ENCODE data around the gene SPEG. TPM values are rescaled to one million over a fixed set of nuclear protein-coding genes. Genes with fewer than 3 reads are reported as not detected.

SPEG gene
- total RNA-seq, 2 experiments from 2014 or later = 15.3 to 17.7 TPM

DNA sequence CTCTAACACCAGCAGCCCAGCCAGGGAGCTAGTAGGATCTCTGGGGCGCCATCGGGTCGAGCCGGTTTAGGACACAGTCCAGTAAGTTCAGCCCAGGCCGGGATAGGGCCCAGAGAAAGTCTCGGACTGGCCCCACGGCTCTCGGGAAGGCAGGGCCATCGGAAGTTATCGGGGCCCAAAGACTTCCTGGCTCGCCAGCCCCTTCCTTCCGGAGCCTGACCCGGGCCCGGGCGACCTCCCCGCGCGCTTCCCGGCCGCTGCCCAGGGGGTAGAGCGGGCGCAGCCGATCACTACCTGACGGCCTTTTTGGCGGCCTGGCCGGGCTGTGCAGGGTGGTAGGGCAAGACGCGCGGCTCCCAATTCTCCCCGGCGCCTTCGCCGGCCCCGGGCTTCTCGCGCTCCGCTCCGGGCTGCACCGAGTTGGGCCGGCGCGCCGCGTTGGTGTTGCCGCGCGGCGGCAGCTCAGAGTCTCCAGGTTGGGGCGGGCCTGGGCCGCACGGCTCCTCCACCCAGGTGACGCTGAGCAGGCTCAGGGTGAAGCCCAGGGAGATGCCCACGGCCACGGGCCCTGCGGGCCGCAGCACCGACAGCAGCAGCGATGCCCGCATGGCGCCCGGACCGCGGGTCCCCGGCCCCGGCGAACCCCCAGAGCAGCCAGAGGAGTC, 108.4 kb downstream of the SPEG start:
- Histone ChIP-seq H3K27ac (ENCODE audit: low read depth in 1 of 2, low read length in 2 of 2) (peak overlapping the region in 1 of 2 donors; percentile 54), H3K4me3 (ENCODE audit: low read length) (peak overlapping the region; percentile 72), H3K9me3 (ENCODE audit: control insufficient read depth in 1 of 2, insufficient read depth in 1 of 2, low read length in 2 of 2) (no peaks in the 10 kb centered on the region), H3K27me3 (ENCODE audit: control insufficient read depth in 1 of 2, insufficient read depth in 2 of 2, low read length in 2 of 2) (no peaks in the 10 kb centered on the region), H3K36me3 (ENCODE audit: insufficient read depth, low read length) (no peaks in the 10 kb centered on the region), H3K4me1 (ENCODE audit: insufficient read depth, low read length) (peaks cover 32% of the 10 kb centered on the region)
- CTCF ChIA-PET = interaction anchor here (1.2 to 4.5 kb wide), 5 partner anchors 9 to 155 kb away, joined by 4 to 27 read pairs (median 9); partner anchors contain the start of genes DNPEP and GMPPA
- Mint-ChIP-seq H3K27ac (peak overlapping the region; percentile 75), H3K4me3 (peak overlapping the region; percentile 86), H3K36me3 (ENCODE audit: low read depth) (peaks cover 6% of the 10 kb centered on the region), H3K9me3 (no peaks in the 10 kb centered on the region), H3K27me3 (no peaks in the 10 kb centered on the region), H3K4me1 (ENCODE audit: low read depth) (peaks cover 22% of the 10 kb centered on the region)
- TF ChIP-seq, protein P1, sequence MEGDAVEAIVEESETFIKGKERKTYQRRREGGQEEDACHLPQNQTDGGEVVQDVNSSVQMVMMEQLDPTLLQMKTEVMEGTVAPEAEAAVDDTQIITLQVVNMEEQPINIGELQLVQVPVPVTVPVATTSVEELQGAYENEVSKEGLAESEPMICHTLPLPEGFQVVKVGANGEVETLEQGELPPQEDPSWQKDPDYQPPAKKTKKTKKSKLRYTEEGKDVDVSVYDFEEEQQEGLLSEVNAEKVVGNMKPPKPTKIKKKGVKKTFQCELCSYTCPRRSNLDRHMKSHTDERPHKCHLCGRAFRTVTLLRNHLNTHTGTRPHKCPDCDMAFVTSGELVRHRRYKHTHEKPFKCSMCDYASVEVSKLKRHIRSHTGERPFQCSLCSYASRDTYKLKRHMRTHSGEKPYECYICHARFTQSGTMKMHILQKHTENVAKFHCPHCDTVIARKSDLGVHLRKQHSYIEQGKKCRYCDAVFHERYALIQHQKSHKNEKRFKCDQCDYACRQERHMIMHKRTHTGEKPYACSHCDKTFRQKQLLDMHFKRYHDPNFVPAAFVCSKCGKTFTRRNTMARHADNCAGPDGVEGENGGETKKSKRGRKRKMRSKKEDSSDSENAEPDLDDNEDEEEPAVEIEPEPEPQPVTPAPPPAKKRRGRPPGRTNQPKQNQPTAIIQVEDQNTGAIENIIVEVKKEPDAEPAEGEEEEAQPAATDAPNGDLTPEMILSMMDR (IDR thresholded peaks at IDR 0.05) = no peak
- no peak for DNase-seq
- ATAC-seq (ENCODE audit: poor library complexity) = peak; percentile 50
- intact Hi-C loops (cut with DNase I, micrococcal nuclease) = loop anchor here (2.0 to 10.0 kb wide), 6 partner anchors 54 to 978 kb away; partner anchors contain the start of genes CNOT9 (in 1 of the 2), DNPEP (in 1 of the 2), STK11IP (in 1 of the 2) and USP37 (in 1 of the 2)
- POLR2A ChIA-PET = interaction anchor here (0.9 to 2.5 kb wide), 6 partner anchors 9 to 264 kb away, joined by 3 to 17 read pairs (median 10); partner anchors contain the start of genes DNAJB2, DNPEP, GMPPA and OBSL1

DNA sequence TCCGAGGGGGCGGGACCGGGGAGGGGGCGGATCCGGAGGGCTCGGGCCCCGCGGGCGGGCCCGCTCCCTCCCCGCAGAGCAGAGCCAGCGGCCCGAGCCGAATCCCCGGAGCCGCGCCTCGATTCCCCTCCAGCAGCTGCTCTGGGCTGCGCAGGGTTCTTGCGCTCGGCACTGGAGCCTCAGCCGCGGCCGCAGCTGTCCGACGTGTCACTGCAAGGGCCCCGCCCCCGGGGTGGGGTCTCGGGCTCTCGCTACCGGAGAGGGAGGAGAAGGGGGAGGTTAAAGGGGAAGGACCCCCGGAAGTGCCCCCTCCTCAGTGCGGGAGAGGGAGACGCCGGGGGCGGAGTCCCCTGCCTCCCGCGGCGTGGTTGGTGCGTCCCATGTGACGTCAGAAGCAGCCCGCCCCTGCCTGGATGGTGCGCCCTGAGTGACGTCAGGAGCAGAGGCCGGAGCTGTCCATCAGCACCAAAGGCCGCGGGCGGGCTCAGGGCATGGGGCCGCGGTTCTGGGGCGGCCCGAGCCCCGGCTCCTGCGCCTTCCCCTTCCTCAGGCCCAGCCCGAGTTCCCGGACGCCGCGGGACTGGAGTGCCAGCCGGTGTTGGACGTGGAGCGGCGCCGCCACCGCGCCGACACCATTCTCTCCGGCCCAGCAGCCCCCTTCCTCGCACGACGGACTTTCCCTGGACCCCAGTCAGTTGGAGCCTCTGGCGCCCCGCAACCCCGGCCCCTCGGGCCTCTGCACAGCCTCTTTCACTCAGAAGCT, 109.1 kb downstream of the SPEG start, which contains the start of the genes CHPF and TMEM198:
CHPF (minus strand) TSS at position 214 of the 763 bp plus-strand sequence. CDS start 271 bp downstream, outside the sequence.
TMEM198 (plus strand) TSS at position 433 of the 763 bp plus-strand sequence. CDS start 700 bp downstream, outside the sequence.
- Histone ChIP-seq H3K27ac (ENCODE audit: low read depth in 1 of 2, low read length in 2 of 2) (peak within 1 kb of the TSS; percentile 54 to 60), H3K4me1 (ENCODE audit: insufficient read depth, low read length) (peaks cover 32% of the 10 kb centered on the region), H3K4me3 (ENCODE audit: low read length) (peak within 1 kb of the TSS; percentile 72), H3K36me3 (ENCODE audit: insufficient read depth, low read length) (no peaks in the 10 kb centered on the region), H3K27me3 (ENCODE audit: control insufficient read depth in 1 of 2, insufficient read depth in 2 of 2, low read length in 2 of 2) (no peaks in the 10 kb centered on the region), H3K9me3 (ENCODE audit: control insufficient read depth in 1 of 2, insufficient read depth in 1 of 2, low read length in 2 of 2) (no peaks in the 10 kb centered on the region)
- Mint-ChIP-seq H3K4me1 (ENCODE audit: low read depth) (peaks cover 22% of the 10 kb centered on the region), H3K4me3 (peak within 1 kb of the TSS; percentile 86), H3K9me3 (no peaks in the 10 kb centered on the region), H3K36me3 (ENCODE audit: low read depth) (peaks cover 6% of the 10 kb centered on the region), H3K27ac (peak within 1 kb of the TSS; percentile 75), H3K27me3 (peaks cover 7% of the 10 kb centered on the region)
- ChIA-PET POLR2A (interaction anchor here (0.9 to 2.5 kb wide), 6 partner anchors 8 to 265 kb away, joined by 3 to 17 read pairs (median 10); partner anchors contain the start of genes DNAJB2, DNPEP, GMPPA and OBSL1), CTCF (interaction anchor here (1.7 to 4.5 kb wide), 4 partner anchors 14 to 156 kb away, joined by 4 to 27 read pairs (median 9); partner anchors contain the start of genes DNPEP and GMPPA)
- ATAC-seq (ENCODE audit: poor library complexity) (peak; percentile 69), DNase-seq (peak; percentile 83 to 97 (median 90))
- intact Hi-C loops (cut with DNase I, micrococcal nuclease) = loop anchor here (2.0 to 10.0 kb wide), 6 partner anchors 53 to 979 kb away; partner anchors contain the start of genes STK11IP (in 2 of the 2), CNOT9 (in 1 of the 2), DNPEP (in 1 of the 2) and USP37 (in 1 of the 2)
- TF ChIP-seq, protein P1 (IDR thresholded peaks at IDR 0.05) = no peak

DNA sequence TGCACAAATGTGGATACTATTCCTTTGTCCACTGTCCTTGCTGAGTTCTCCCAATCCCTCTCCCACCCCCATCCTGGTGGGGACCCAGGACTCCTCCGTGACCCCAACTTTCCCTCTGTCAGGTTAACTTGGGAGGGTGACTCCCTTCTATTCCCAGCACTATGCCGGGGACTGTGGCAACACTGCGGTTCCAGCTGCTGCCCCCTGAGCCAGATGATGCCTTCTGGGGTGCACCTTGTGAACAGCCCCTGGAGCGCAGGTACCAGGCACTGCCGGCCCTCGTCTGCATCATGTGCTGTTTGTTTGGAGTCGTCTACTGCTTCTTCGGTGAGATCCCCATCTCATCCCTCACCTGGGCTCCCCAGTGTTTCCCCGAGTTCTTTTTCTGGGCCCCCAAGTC, 109.9 kb downstream of the SPEG start:
- Histone ChIP-seq H3K9me3 (ENCODE audit: control insufficient read depth in 1 of 2, insufficient read depth in 1 of 2, low read length in 2 of 2) (no peaks in the 10 kb centered on the region), H3K4me3 (ENCODE audit: low read length) (peak overlapping the region; percentile 72), H3K36me3 (ENCODE audit: insufficient read depth, low read length) (no peaks in the 10 kb centered on the region), H3K27me3 (ENCODE audit: control insufficient read depth in 1 of 2, insufficient read depth in 2 of 2, low read length in 2 of 2) (no peaks in the 10 kb centered on the region), H3K27ac (ENCODE audit: low read depth in 1 of 2, low read length in 2 of 2) (no peak overlapping the region), H3K4me1 (ENCODE audit: insufficient read depth, low read length) (peaks cover 32% of the 10 kb centered on the region)
- Mint-ChIP-seq H3K36me3 (ENCODE audit: low read depth) (peaks cover 6% of the 10 kb centered on the region), H3K27me3 (peaks cover 9% of the 10 kb centered on the region), H3K4me1 (ENCODE audit: low read depth) (peaks cover 22% of the 10 kb centered on the region), H3K4me3 (peak overlapping the region; percentile 78), H3K9me3 (no peaks in the 10 kb centered on the region), H3K27ac (peak overlapping the region; percentile 12)
- CTCF ChIA-PET = interaction anchor here (1.0 to 1.8 kb wide), 2 partner anchors 15 to 157 kb away, joined by 3 to 10 read pairs; partner anchors contain the start of gene DNPEP
- POLR2A ChIA-PET = interaction anchor here (1.0 to 2.5 kb wide), 3 partner anchors 8 to 157 kb away, joined by 3 to 17 read pairs (median 13); partner anchors contain the start of genes DNPEP and STK11IP
- intact Hi-C loops (cut with DNase I, micrococcal nuclease) = loop anchor here in 1 of 2 experiments (2.0 to 10.0 kb wide), 6 partner anchors 52 to 980 kb away; partner anchors contain the start of genes CNOT9, DNPEP, STK11IP and USP37
- DNase-seq (peak in 1 of 14 experiments; percentile 8), ATAC-seq (ENCODE audit: poor library complexity) (no peak)
- TF ChIP-seq, protein P1 (IDR thresholded peaks at IDR 0.05) = no peak
